Calu3 (cell line): ENCODE data around the gene PRR5. TPM values are rescaled to one million over a fixed set of nuclear protein-coding genes. Genes with fewer than 3 reads are reported as not detected.

ENCODE experiments used
- BruUV-seq: library from RNA; stranded (reverse); fragments of 400-500 nt; replicated peaks from 2 replicates; lab custom pipeline; 2021; lab: Mats Ljungman, UMichigan
- CTCF ChIA-PET: fragments of 300-600 bp; sonication (Branson Sonifier 250); formaldehyde crosslinking; loops from one replicate; lab custom pipeline; 2022; ENCODE audit warnings: antibody characterized with exemption; lab: Charles Lee
- DNase-seq: peaks from one replicate; pipeline ENCODE4 v3.0.0; 2022
- H3K27ac Mint-ChIP-seq: one replicate; pipeline ENCODE4 v1.8.0; 2022; ENCODE audit warnings: mixed read lengths; ENCODE audit not compliant: unreplicated experiment
- H3K27me3 Mint-ChIP-seq: one replicate; pipeline ENCODE4 v1.8.0; 2022; ENCODE audit warnings: mixed read lengths; ENCODE audit not compliant: unreplicated experiment
- H3K36me3 Mint-ChIP-seq: one replicate; pipeline ENCODE4 v1.8.0; 2022; ENCODE audit warnings: mild to moderate bottlenecking, moderate library complexity, mixed read lengths; ENCODE audit not compliant: insufficient read depth, unreplicated experiment
- H3K4me1 Mint-ChIP-seq: one replicate; pipeline ENCODE4 v1.8.0; 2022; ENCODE audit warnings: mild to moderate bottlenecking, low read depth, mixed read lengths; ENCODE audit not compliant: unreplicated experiment
- H3K4me3 Mint-ChIP-seq: one replicate; pipeline ENCODE4 v1.8.0; 2022; ENCODE audit warnings: mild to moderate bottlenecking, low read depth, moderate library complexity, mixed read lengths; ENCODE audit not compliant: unreplicated experiment
- H3K9me3 Mint-ChIP-seq: one replicate; pipeline ENCODE4 v1.8.0; 2022; ENCODE audit warnings: low read depth, mixed read lengths; ENCODE audit not compliant: unreplicated experiment
- CTCF ChIP-seq: fragments of 200-600 bp; IDR thresholded peaks from one replicate; pipeline ENCODE4 v1.8.0; 2022; ENCODE audit warnings: antibody characterized with exemption; ENCODE audit not compliant: unreplicated experiment
- intact Hi-C: fragments of 100-400 bp; cut with micrococcal nuclease; formaldehyde crosslinking; loops from one replicate; pipeline ENCODE4 v1.10.0; 2022; ENCODE audit not compliant: unreplicated experiment
- total RNA-seq: library from RNA; stranded (reverse); gene quantifications from 2 replicates; pipeline ENCODE4 v1.2.3, GENCODE V29; 2022

The PRR5 gene
- total RNA-seq, 1 experiment from 2014 or later = 12.5 TPM

DNA sequence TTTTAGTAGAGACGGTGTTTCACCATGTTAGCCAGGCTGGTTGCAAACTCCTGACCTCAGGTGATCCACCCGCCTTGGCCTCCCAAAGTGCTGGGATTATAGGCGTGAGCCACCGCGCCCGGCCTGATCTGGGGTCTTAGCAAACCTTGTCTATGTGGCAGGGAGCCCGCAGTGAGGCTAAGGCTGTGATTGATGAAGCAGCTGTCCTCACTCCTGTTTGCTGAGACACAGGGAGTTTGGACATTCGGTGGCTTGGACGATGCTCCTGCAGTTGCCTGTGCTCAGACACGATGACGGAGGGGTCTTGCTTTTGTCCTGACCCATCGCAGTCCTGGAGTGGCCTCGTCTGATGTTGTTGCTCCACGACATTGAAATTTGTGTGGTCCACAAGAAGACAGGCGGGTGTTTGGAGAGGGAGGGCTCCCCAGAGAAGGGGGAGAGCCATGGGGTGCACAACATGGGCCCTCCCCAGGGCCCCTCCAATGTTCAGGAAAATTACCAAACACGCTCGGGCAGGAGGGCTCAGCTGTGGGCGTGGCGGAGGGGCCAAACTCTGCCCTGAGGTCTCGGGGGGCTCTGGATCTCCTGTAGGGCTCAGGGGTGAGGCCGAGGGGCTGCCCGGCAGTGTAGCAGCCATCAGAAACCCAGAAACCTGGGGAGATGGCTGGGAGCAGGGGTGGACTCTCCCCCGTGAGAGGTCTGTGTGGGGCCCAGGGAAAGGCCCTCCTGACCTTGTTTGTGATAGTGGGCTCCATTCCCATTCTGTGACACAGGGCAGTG is 41.8 kb upstream of the PRR5 start:
- TF ChIP-seq CTCF = no peak
- H3K4me1 Mint-ChIP-seq = no peaks in the 10 kb centered on the region
- no peaks in the 10 kb centered on the region for H3K36me3 Mint-ChIP-seq
- DNase-seq = no peak
- H3K27me3 Mint-ChIP-seq = peaks cover 91% of the 10 kb centered on the region
- H3K27ac Mint-ChIP-seq = no peak overlapping the region
- H3K9me3 Mint-ChIP-seq = no peaks in the 10 kb centered on the region
- CTCF ChIA-PET = interaction anchor here (1.0 to 1.6 kb wide), 2 partner anchors 12 to 13 kb away, joined by 3 to 5 read pairs; no protein-coding TSS in a partner anchor
- intact Hi-C loops = loop anchor here (5.0 kb wide), 1 partner anchor 143 kb away; no protein-coding TSS in a partner anchor
- BruUV-seq = no TSS peak
- no peak overlapping the region for H3K4me3 Mint-ChIP-seq

- H3K9me3 Mint-ChIP-seq = no peaks in the 10 kb centered on the region
- intact Hi-C loops = loop anchor here (5.0 kb wide), 1 partner anchor 144 kb away; no protein-coding TSS in a partner anchor
- H3K4me1 Mint-ChIP-seq = no peaks in the 10 kb centered on the region
- no peak for TF ChIP-seq CTCF
- H3K36me3 Mint-ChIP-seq = no peaks in the 10 kb centered on the region
- H3K27ac Mint-ChIP-seq = no peak overlapping the region
- H3K4me3 Mint-ChIP-seq = no peak overlapping the region
- no peak for DNase-seq
- CTCF ChIA-PET = interaction anchor here (1.0 to 2.3 kb wide), 3 partner anchors 13 to 24 kb away, joined by 3 to 5 read pairs (median 5); no protein-coding TSS in a partner anchor
- no TSS peak for BruUV-seq
- H3K27me3 Mint-ChIP-seq = peaks cover 93% of the 10 kb centered on the region
Observed at GRCh38 chr22:44661070-44661469, 40.9 kb upstream of the PRR5 start.

DNA sequence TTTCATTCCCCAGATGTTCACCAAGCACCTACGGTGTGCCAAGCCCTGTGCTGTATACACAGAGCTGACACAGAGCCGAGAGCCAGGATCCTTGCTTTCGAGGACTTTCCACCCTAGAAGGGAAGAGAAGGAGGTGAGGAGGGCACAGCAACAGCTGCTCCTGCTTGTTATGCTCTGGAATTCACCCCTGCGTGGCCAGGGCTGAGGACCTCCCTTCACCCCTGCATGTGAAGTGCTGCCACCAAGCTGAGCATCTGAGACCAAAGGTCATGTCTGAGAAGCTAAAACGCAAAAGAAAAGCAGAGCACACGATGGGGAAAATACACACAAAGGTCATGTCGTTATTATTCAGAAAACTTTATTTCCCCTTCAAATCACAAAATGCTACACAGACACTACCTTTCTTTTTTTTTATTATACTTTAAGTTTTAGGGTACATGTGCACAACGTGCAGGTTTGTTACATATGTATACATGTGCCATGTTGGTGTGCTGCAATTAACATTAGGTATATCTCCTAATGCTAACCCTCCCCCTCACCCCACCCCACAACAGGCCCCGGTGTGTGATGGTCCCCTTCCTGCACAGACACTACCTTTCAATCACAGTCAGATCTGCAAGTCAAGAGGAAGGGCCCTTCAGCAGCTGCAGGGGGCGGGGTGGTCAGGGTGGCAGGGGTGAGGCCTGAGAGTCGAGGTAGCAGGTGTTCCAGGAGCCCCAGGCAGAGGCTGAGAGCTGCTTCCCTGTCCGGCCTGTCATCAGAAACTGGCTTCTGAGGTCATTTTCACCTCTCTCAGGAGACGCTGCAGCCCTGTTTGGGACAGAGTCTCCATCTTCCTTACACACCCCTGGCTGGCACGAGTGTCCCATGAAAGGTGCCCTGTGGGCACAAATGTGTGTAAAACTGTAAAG is 40.1 kb upstream of the PRR5 start:
- peaks cover 93% of the 10 kb centered on the region for H3K27me3 Mint-ChIP-seq
- H3K4me1 Mint-ChIP-seq = no peaks in the 10 kb centered on the region
- H3K4me3 Mint-ChIP-seq = no peak overlapping the region
- no peaks in the 10 kb centered on the region for H3K36me3 Mint-ChIP-seq
- TF ChIP-seq CTCF = no peak
- DNase-seq = no peak
- H3K27ac Mint-ChIP-seq = no peak overlapping the region
- no TSS peak for BruUV-seq
- intact Hi-C loops = loop anchor here (5.0 kb wide), 1 partner anchor 145 kb away; no protein-coding TSS in a partner anchor
- CTCF ChIA-PET = interaction anchor here (1.6 to 2.3 kb wide), 2 partner anchors 15 to 23 kb away, joined by 5 read pairs; no protein-coding TSS in a partner anchor
- H3K9me3 Mint-ChIP-seq = no peaks in the 10 kb centered on the region
